Astrocyte of the cerebellum (primary cell): ENCODE measurements around the gene ANXA3.

Experiments used
- DNase-seq: peaks from one replicate; pipeline ENCODE4 v3.0.0-alpha.2; 2011; ENCODE audit warnings: low read depth
- H3K4me3 ChIP-seq: 2 replicates; pipeline ENCODE4 v1.5.1; 2011; ENCODE audit warnings: mild to moderate bottlenecking, low read depth, low read length, moderate library complexity
- CTCF ChIP-seq: IDR thresholded peaks from 2 replicates; pipeline ENCODE4 v1.5.1; 2012; ENCODE audit warnings: low read length, low read depth, moderate library complexity, mild to moderate bottlenecking; ENCODE audit errors: missing control alignments
- in situ Hi-C: cut with HindIII; loops from 2 replicates; pipeline ENCODE4 v1.10.0; 2017; ENCODE audit warnings: low sequenced_read_pairs

Gene ANXA3

GRCh38 chr4:78654807-78655206 lies 103.2 kb downstream of the ANXA3 start:
- TF ChIP-seq CTCF = no peak
- DNase-seq = no peak
- H3K4me3 ChIP-seq = no peak overlapping the region
- in situ Hi-C loops = no loop called here

GRCh38 chr4:78656968-78657445 lies 105.4 kb downstream of the ANXA3 start:
- in situ Hi-C loops = no loop called here
- no peak overlapping the region for H3K4me3 ChIP-seq
- no peak for TF ChIP-seq CTCF
- DNase-seq = no peak

GRCh38 chr4:78659264-78659663 lies 107.7 kb downstream of the ANXA3 start:
- no peak overlapping the region for H3K4me3 ChIP-seq
- TF ChIP-seq CTCF = no peak
- in situ Hi-C loops = no loop called here
- DNase-seq = peak; percentile 23

GRCh38 chr4:78659665-78660064 lies 108.1 kb downstream of the ANXA3 start:
- no peak for TF ChIP-seq CTCF
- no peak overlapping the region for H3K4me3 ChIP-seq
- in situ Hi-C loops = no loop called here
- no peak for DNase-seq
